ENCODE results near the gene TRIM44. TPM values are rescaled to one million over a fixed set of nuclear protein-coding genes. Genes with fewer than 3 reads are reported as not detected.
A peak's percentile ranks its signal among the peaks of the same experiment; 100 is the strongest.
"Not testable (repeated sequence)": the region's sequence is repeated elsewhere in the genome, so short reads cannot be mapped to it uniquely, and the experiment has no call there.

Gene TRIM44
- polyA plus RNA-seq, 1 donor, result 40.5 TPM

- not testable (repeated sequence) for H3K27ac ChIP-seq (ENCODE audit: low read length); H3K36me3 ChIP-seq (ENCODE audit: control insufficient read depth, insufficient read depth, low read length); H3K4me1 ChIP-seq (ENCODE audit: control insufficient read depth, insufficient read depth, low read length); H3K27me3 ChIP-seq (ENCODE audit: control insufficient read depth, insufficient read depth, low read length); H3K4me3 ChIP-seq (ENCODE audit: low read length); DNase-seq; H3K9me3 ChIP-seq (ENCODE audit: control insufficient read depth, low read depth, low read length)
- WGBS (ENCODE audit: insufficient coverage, low lambda C conversion rate), result no CpG with 5 or more reads among the region's 1 CpG
Observed at GRCh38 chr11:35770425-35770824, 107.8 kb downstream of the TRIM44 start.

- no CpG with 5 or more reads among the region's 5 CpGs for WGBS (ENCODE audit: insufficient coverage, low lambda C conversion rate)
- DNase-seq, result no peak
- Histone ChIP-seq H3K27me3 (ENCODE audit: control insufficient read depth, insufficient read depth, low read length) (no peaks in the 10 kb centered on the region), H3K27ac (ENCODE audit: low read length) (no peak overlapping the region), H3K9me3 (ENCODE audit: control insufficient read depth, low read depth, low read length) (no peaks in the 10 kb centered on the region), H3K4me3 (ENCODE audit: low read length) (no peak overlapping the region), H3K4me1 (ENCODE audit: control insufficient read depth, insufficient read depth, low read length) (no peaks in the 10 kb centered on the region), H3K36me3 (ENCODE audit: control insufficient read depth, insufficient read depth, low read length) (peaks cover 2% of the 10 kb centered on the region)
Observed at GRCh38 chr11:35771722-35772121, 109.1 kb downstream of the TRIM44 start.

- not testable (repeated sequence) for H3K27ac ChIP-seq (ENCODE audit: low read length); H3K27me3 ChIP-seq (ENCODE audit: control insufficient read depth, insufficient read depth, low read length); H3K4me3 ChIP-seq (ENCODE audit: low read length); H3K36me3 ChIP-seq (ENCODE audit: control insufficient read depth, insufficient read depth, low read length); DNase-seq; H3K4me1 ChIP-seq (ENCODE audit: control insufficient read depth, insufficient read depth, low read length)
- H3K9me3 ChIP-seq (ENCODE audit: control insufficient read depth, low read depth, low read length), result peaks cover 13% of the 10 kb centered on the region
- WGBS (ENCODE audit: insufficient coverage, low lambda C conversion rate), result no CpG with 5 or more reads among the region's 3 CpGs
Observed at GRCh38 chr11:35777241-35777640, 114.7 kb downstream of the TRIM44 start.

- H3K9me3 ChIP-seq (ENCODE audit: control insufficient read depth, low read depth, low read length), result peaks cover 13% of the 10 kb centered on the region
- WGBS (ENCODE audit: insufficient coverage, low lambda C conversion rate), result no CpG with 5 or more reads among the region's 8 CpGs
- not testable (repeated sequence) for H3K27me3 ChIP-seq (ENCODE audit: control insufficient read depth, insufficient read depth, low read length); H3K4me3 ChIP-seq (ENCODE audit: low read length); H3K27ac ChIP-seq (ENCODE audit: low read length); H3K4me1 ChIP-seq (ENCODE audit: control insufficient read depth, insufficient read depth, low read length); H3K36me3 ChIP-seq (ENCODE audit: control insufficient read depth, insufficient read depth, low read length); DNase-seq
Observed at GRCh38 chr11:35778943-35779342, 116.4 kb downstream of the TRIM44 start.

GRCh38 chr11:35779409-35779808 is 116.8 kb downstream of the TRIM44 start:
- no peak for DNase-seq
- Histone ChIP-seq H3K27ac (ENCODE audit: low read length) (no peak overlapping the region), H3K27me3 (ENCODE audit: control insufficient read depth, insufficient read depth, low read length) (no peaks in the 10 kb centered on the region), H3K4me1 (ENCODE audit: control insufficient read depth, insufficient read depth, low read length) (no peaks in the 10 kb centered on the region), H3K9me3 (ENCODE audit: control insufficient read depth, low read depth, low read length) (peaks cover 13% of the 10 kb centered on the region), H3K4me3 (ENCODE audit: low read length) (no peak overlapping the region), H3K36me3 (ENCODE audit: control insufficient read depth, insufficient read depth, low read length) (no peaks in the 10 kb centered on the region)
- no CpG with 5 or more reads among the region's 5 CpGs for WGBS (ENCODE audit: insufficient coverage, low lambda C conversion rate)

GRCh38 chr11:35780951-35781860 is 118.6 kb downstream of the TRIM44 start:
- peaks cover 13% of the 10 kb centered on the region for H3K9me3 ChIP-seq (ENCODE audit: control insufficient read depth, low read depth, low read length)
- no peaks in the 10 kb centered on the region for H3K36me3 ChIP-seq (ENCODE audit: control insufficient read depth, insufficient read depth, low read length)
- H3K27ac ChIP-seq (ENCODE audit: low read length), result no peak overlapping the region
- H3K4me3 ChIP-seq (ENCODE audit: low read length), result no peak overlapping the region
- no peaks in the 10 kb centered on the region for H3K4me1 ChIP-seq (ENCODE audit: control insufficient read depth, insufficient read depth, low read length)
- no peak for DNase-seq
- 80% methylated on average over 1 of the region's 7 CpGs for WGBS (ENCODE audit: insufficient coverage, low lambda C conversion rate)
- no peaks in the 10 kb centered on the region for H3K27me3 ChIP-seq (ENCODE audit: control insufficient read depth, insufficient read depth, low read length)

GRCh38 chr11:35781861-35782470 is 119.4 kb downstream of the TRIM44 start:
- WGBS (ENCODE audit: insufficient coverage, low lambda C conversion rate), result no CpG with 5 or more reads among the region's 3 CpGs
- Histone ChIP-seq H3K27ac (ENCODE audit: low read length) (no peak overlapping the region), H3K36me3 (ENCODE audit: control insufficient read depth, insufficient read depth, low read length) (peaks cover 2% of the 10 kb centered on the region), H3K9me3 (ENCODE audit: control insufficient read depth, low read depth, low read length) (peaks cover 13% of the 10 kb centered on the region), H3K4me1 (ENCODE audit: control insufficient read depth, insufficient read depth, low read length) (no peaks in the 10 kb centered on the region), H3K27me3 (ENCODE audit: control insufficient read depth, insufficient read depth, low read length) (no peaks in the 10 kb centered on the region), H3K4me3 (ENCODE audit: low read length) (no peak overlapping the region)
- DNase-seq, result no peak

- no peaks in the 10 kb centered on the region for H3K27me3 ChIP-seq (ENCODE audit: control insufficient read depth, insufficient read depth, low read length)
- no peak overlapping the region for H3K4me3 ChIP-seq (ENCODE audit: low read length)
- WGBS (ENCODE audit: insufficient coverage, low lambda C conversion rate), result 60% methylated on average over 1 of the region's 3 CpGs
- DNase-seq, result peak; percentile 12 to 55
- no peak overlapping the region for H3K27ac ChIP-seq (ENCODE audit: low read length)
- peaks cover 13% of the 10 kb centered on the region for H3K9me3 ChIP-seq (ENCODE audit: control insufficient read depth, low read depth, low read length)
- H3K4me1 ChIP-seq (ENCODE audit: control insufficient read depth, insufficient read depth, low read length), result no peaks in the 10 kb centered on the region
- H3K36me3 ChIP-seq (ENCODE audit: control insufficient read depth, insufficient read depth, low read length), result peaks cover 2% of the 10 kb centered on the region
Observed at GRCh38 chr11:35783809-35784208, 121.2 kb downstream of the TRIM44 start.

- DNase-seq, result no peak
- no peak overlapping the region for H3K4me3 ChIP-seq (ENCODE audit: low read length)
- no peaks in the 10 kb centered on the region for H3K4me1 ChIP-seq (ENCODE audit: control insufficient read depth, insufficient read depth, low read length)
- H3K36me3 ChIP-seq (ENCODE audit: control insufficient read depth, insufficient read depth, low read length), result peaks cover 2% of the 10 kb centered on the region
- H3K27ac ChIP-seq (ENCODE audit: low read length), result no peak overlapping the region
- no peaks in the 10 kb centered on the region for H3K27me3 ChIP-seq (ENCODE audit: control insufficient read depth, insufficient read depth, low read length)
- peaks cover 4% of the 10 kb centered on the region for H3K9me3 ChIP-seq (ENCODE audit: control insufficient read depth, low read depth, low read length)
Observed at GRCh38 chr11:35784699-35785098, 122.1 kb downstream of the TRIM44 start.

GRCh38 chr11:35785287-35786167 is 123.0 kb downstream of the TRIM44 start:
- WGBS (ENCODE audit: insufficient coverage, low lambda C conversion rate), result 100% methylated on average over 1 of the region's 4 CpGs
- no peak for DNase-seq
- H3K9me3 ChIP-seq (ENCODE audit: control insufficient read depth, low read depth, low read length), result no peaks in the 10 kb centered on the region
- H3K36me3 ChIP-seq (ENCODE audit: control insufficient read depth, insufficient read depth, low read length), result peaks cover 2% of the 10 kb centered on the region
- H3K4me3 ChIP-seq (ENCODE audit: low read length), result no peak overlapping the region
- H3K27me3 ChIP-seq (ENCODE audit: control insufficient read depth, insufficient read depth, low read length), result no peaks in the 10 kb centered on the region
- H3K4me1 ChIP-seq (ENCODE audit: control insufficient read depth, insufficient read depth, low read length), result no peaks in the 10 kb centered on the region
- H3K27ac ChIP-seq (ENCODE audit: low read length), result no peak overlapping the region

All from large intestine (tissue), 3 donors.